ENCODE measurements around the gene CAMTA2. TPM values are rescaled to one million over a fixed set of nuclear protein-coding genes. Genes with fewer than 3 reads are reported as not detected.
A peak's percentile ranks its signal among the peaks of the same experiment; 100 is the strongest.
"Not testable (repeated sequence)": the region's sequence is repeated elsewhere in the genome, so short reads cannot be mapped to it uniquely, and the experiment has no call there.

CAMTA2 gene
- total RNA-seq, 1 donor from 2014 or later: 0.34 TPM

DNA sequence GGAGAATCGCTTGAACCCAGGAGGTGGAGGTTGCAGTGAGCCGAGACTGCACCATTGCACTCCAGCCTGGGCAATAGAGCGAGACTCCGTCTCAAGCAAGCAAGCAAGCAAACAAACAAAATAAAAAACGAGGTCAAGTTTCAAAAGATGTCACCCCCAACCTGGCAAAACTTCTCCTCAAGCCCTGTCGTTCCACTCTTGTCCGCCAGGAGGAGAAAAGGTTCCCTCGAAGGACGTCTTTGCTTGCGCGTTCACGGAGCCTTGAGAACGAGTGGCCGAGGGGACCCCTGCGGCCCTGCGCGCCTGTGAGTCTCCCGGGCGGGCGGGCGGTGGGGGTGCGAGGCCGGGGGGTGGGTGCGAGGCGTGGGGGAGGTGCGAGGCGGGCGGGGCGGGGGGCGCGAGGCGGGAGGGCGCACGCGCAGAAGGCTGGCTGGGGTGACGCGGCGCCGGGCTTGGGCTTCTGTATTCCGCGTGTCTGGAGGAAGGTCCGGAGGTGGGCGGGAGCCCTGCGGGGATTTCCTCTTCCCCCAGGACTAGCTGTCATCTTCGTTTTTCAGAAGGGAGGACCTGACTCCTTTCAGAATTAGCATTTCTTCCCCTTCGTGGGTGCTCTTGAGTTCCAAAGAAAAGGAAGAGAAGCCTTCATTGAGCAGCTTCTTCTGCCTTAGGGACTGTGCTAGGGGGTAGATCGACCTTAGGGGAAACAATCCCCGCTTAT, 44.0 kb upstream of the CAMTA2 start:
- Histone ChIP-seq H4K20me1 (ENCODE audit: low read depth) (no peaks in the 10 kb centered on the region), H3K9me3 (ENCODE audit: low read depth) (no peaks in the 10 kb centered on the region), H3K79me2 (ENCODE audit: low read depth) (no peaks in the 10 kb centered on the region), H3K27me3 (peaks cover 58% of the 10 kb centered on the region), H3F3A (ENCODE audit: low read depth) (no peaks in the 10 kb centered on the region), H3K4me3 (peak overlapping the region; percentile 44), H3K4me1 (no peaks in the 10 kb centered on the region), H2AFZ (replicated peaks) (peak overlapping the region; percentile 88), H3K9ac (no peak overlapping the region), H3K36me3 (no peaks in the 10 kb centered on the region), H3K4me2 (peak overlapping the region; percentile 72), H3K27ac (no peak overlapping the region)
- TF ChIP-seq EZH2 (IDR thresholded peaks at IDR 0.05): no peak
- TF ChIP-seq EZH2phosphoT487 (IDR thresholded peaks at IDR 0.05): no peak
- TF ChIP-seq, protein P1, sequence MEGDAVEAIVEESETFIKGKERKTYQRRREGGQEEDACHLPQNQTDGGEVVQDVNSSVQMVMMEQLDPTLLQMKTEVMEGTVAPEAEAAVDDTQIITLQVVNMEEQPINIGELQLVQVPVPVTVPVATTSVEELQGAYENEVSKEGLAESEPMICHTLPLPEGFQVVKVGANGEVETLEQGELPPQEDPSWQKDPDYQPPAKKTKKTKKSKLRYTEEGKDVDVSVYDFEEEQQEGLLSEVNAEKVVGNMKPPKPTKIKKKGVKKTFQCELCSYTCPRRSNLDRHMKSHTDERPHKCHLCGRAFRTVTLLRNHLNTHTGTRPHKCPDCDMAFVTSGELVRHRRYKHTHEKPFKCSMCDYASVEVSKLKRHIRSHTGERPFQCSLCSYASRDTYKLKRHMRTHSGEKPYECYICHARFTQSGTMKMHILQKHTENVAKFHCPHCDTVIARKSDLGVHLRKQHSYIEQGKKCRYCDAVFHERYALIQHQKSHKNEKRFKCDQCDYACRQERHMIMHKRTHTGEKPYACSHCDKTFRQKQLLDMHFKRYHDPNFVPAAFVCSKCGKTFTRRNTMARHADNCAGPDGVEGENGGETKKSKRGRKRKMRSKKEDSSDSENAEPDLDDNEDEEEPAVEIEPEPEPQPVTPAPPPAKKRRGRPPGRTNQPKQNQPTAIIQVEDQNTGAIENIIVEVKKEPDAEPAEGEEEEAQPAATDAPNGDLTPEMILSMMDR (IDR thresholded peaks at IDR 0.05): peak; percentile 67
- H3K9me3 Mint-ChIP-seq: no peaks in the 10 kb centered on the region
- DNase-seq (ENCODE audit: low spot score): peak; percentile 90
- no peak overlapping the region for H3K27ac Mint-ChIP-seq
- H3K4me3 Mint-ChIP-seq: peak overlapping the region; percentile 83
- H3K27me3 Mint-ChIP-seq (ENCODE audit: insufficient read depth, low read depth): peaks cover 31% of the 10 kb centered on the region
- H3K4me1 Mint-ChIP-seq: peaks cover 3% of the 10 kb centered on the region
- no peaks in the 10 kb centered on the region for H3K36me3 Mint-ChIP-seq

DNA sequence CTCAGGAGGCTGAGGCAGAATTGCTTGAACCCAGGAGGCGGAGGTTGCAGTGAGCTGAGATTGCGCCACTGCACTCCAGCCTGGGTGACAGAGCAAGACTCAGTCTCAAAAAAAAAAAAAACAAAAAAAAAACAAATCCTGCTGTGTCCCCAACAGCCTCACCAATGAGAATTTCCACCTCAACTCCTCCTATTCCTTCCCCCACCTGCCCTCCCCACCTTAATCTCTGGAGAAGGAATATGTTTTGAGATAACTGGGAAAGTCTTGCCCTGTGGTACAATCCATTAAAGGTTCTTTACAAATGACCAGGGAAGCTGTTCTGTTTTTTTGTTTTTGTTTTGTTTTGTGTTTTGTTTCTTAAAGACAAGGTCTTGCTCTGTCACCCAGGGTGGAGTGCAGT, 42.7 kb upstream of the CAMTA2 start:
- peaks cover 29% of the 10 kb centered on the region for H3K27me3 Mint-ChIP-seq (ENCODE audit: insufficient read depth, low read depth)
- H3K9ac ChIP-seq; H3K79me2 ChIP-seq (ENCODE audit: low read depth); H2AFZ ChIP-seq (replicated peaks); H3F3A ChIP-seq (ENCODE audit: low read depth); H4K20me1 ChIP-seq (ENCODE audit: low read depth); H3K4me3 ChIP-seq; H3K27ac Mint-ChIP-seq; H3K36me3 Mint-ChIP-seq; H3K36me3 ChIP-seq; H3K4me1 ChIP-seq; H3K9me3 ChIP-seq (ENCODE audit: low read depth); H3K4me1 Mint-ChIP-seq; H3K4me3 Mint-ChIP-seq; H3K4me2 ChIP-seq; DNase-seq (ENCODE audit: low spot score); H3K27ac ChIP-seq; H3K9me3 Mint-ChIP-seq: not testable (repeated sequence)
- peaks cover 54% of the 10 kb centered on the region for H3K27me3 ChIP-seq

DNA sequence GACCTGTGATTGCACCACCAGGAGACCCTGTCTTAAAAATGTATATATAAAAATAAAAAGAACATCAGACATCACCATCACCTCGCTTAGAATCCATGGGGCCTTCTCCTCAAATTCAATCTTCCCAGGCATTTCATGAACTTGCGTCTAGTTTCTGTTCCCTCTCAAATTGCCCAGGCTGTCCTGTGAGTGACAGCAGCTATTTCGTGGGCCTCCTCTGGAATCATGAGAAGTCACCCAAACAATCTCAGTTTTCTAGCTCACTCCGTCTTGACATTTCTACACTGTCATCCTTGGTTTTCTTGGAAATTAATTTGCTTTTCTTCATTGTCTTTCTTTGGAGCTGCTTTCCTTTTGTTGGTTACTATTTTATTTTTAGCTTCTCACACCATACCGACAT, 40.4 kb upstream of the CAMTA2 start:
- Mint-ChIP-seq H3K4me1 (peaks cover 3% of the 10 kb centered on the region), H3K9me3 (no peaks in the 10 kb centered on the region)

DNA sequence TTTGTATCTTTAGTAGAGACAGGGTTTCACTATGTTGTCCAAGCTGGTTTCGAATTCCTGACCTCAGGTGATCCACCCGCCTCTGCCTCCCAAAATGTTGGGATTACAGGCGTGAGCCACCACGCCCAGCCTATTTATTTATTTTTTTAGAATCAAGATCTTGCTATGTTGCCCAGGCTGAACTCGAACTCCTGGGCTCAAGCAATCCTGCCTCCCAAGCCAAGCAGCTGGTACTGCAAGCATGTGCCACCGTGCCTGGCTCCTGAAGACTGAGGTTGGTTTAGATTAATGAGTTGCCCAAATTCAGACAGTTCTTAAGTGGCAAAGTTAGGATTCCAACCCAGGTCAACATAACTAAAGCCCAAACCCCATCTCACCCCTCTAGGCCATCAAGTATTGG, 39.8 kb upstream of the CAMTA2 start:
- Histone ChIP-seq H3K27me3 (peaks cover 27% of the 10 kb centered on the region), H3K9ac (no peak overlapping the region), H3K4me3 (no peak overlapping the region), H3K36me3 (no peaks in the 10 kb centered on the region), H3K27ac (no peak overlapping the region), H3K4me1 (no peaks in the 10 kb centered on the region), H3K79me2 (ENCODE audit: low read depth) (no peaks in the 10 kb centered on the region), H2AFZ (replicated peaks) (no peak overlapping the region), H4K20me1 (ENCODE audit: low read depth) (no peaks in the 10 kb centered on the region), H3F3A (ENCODE audit: low read depth) (no peaks in the 10 kb centered on the region), H3K4me2 (no peak overlapping the region), H3K9me3 (ENCODE audit: low read depth) (no peaks in the 10 kb centered on the region)
- peaks cover 16% of the 10 kb centered on the region for H3K27me3 Mint-ChIP-seq (ENCODE audit: insufficient read depth, low read depth)
- TF ChIP-seq EZH2phosphoT487 (IDR thresholded peaks at IDR 0.05): no peak
- TF ChIP-seq, protein P1 (IDR thresholded peaks at IDR 0.05): no peak
- no peak for TF ChIP-seq EZH2 (IDR thresholded peaks at IDR 0.05)
- no peak for DNase-seq (ENCODE audit: low spot score)
- no peak overlapping the region for H3K4me3 Mint-ChIP-seq
- peaks cover 4% of the 10 kb centered on the region for H3K36me3 Mint-ChIP-seq
- H3K9me3 Mint-ChIP-seq: no peaks in the 10 kb centered on the region
- H3K27ac Mint-ChIP-seq: no peak overlapping the region
- peaks cover 3% of the 10 kb centered on the region for H3K4me1 Mint-ChIP-seq

More for the DNA sequence above, 40.4 kb upstream of the CAMTA2 start:
- Histone ChIP-seq H3K4me2 (no peak overlapping the region), H2AFZ (replicated peaks) (no peak overlapping the region), H3K79me2 (ENCODE audit: low read depth) (no peaks in the 10 kb centered on the region), H3K9me3 (ENCODE audit: low read depth) (no peaks in the 10 kb centered on the region), H3K4me3 (no peak overlapping the region), H3K4me1 (no peaks in the 10 kb centered on the region), H3K27me3 (peaks cover 31% of the 10 kb centered on the region), H3K27ac (no peak overlapping the region), H3K36me3 (no peaks in the 10 kb centered on the region), H3K9ac (no peak overlapping the region), H3F3A (ENCODE audit: low read depth) (no peaks in the 10 kb centered on the region), H4K20me1 (ENCODE audit: low read depth) (no peaks in the 10 kb centered on the region)
- no peak for DNase-seq (ENCODE audit: low spot score)
- Mint-ChIP-seq H3K36me3 (peaks cover 4% of the 10 kb centered on the region), H3K27me3 (ENCODE audit: insufficient read depth, low read depth) (peaks cover 16% of the 10 kb centered on the region), H3K27ac (no peak overlapping the region), H3K4me3 (no peak overlapping the region)
- TF ChIP-seq EZH2phosphoT487 (IDR thresholded peaks at IDR 0.05): no peak
- TF ChIP-seq, protein P1 (IDR thresholded peaks at IDR 0.05): no peak
- TF ChIP-seq EZH2 (IDR thresholded peaks at IDR 0.05): no peak

Measured in neural progenitor cell (in vitro differentiated cells).